Skeletal muscle cell (primary cell): ENCODE data around the gene LSMEM2.
"Not testable (repeated sequence)": the region's sequence is repeated elsewhere in the genome, so short reads cannot be mapped to it uniquely, and the experiment has no call there.

Source experiments
- DNase-seq: peaks from one replicate; pipeline ENCODE4 v3.0.0-alpha.2; 2010; ENCODE audit warnings: low read depth
- H3K4me3 ChIP-seq: 2 replicates; pipeline ENCODE4 v1.5.1; 2011; ENCODE audit warnings: low read depth, mild to moderate bottlenecking, control low read depth, low read length, moderate library complexity

LSMEM2 gene

GRCh38 chr3:50244813-50245212, 34.1 kb upstream of the LSMEM2 start:
- not testable (repeated sequence) for H3K4me3 ChIP-seq, DNase-seq

GRCh38 chr3:50245251-50245745, 33.6 kb upstream of the LSMEM2 start:
- H3K4me3 ChIP-seq, result no peak overlapping the region

GRCh38 chr3:50245831-50246516, 32.9 kb upstream of the LSMEM2 start:
- peak overlapping the region; percentile 31 for H3K4me3 ChIP-seq
- DNase-seq, result no peak

More at GRCh38 chr3:50245251-50245745, 33.6 kb upstream of the LSMEM2 start:
- DNase-seq, result no peak

GRCh38 chr3:50246517-50246954, 32.4 kb upstream of the LSMEM2 start:
- peak; percentile 91 for DNase-seq
- H3K4me3 ChIP-seq, result no peak overlapping the region

- no peak overlapping the region for H3K4me3 ChIP-seq
- DNase-seq, result no peak
Measured at GRCh38 chr3:50248387-50248786, 30.5 kb upstream of the LSMEM2 start.

GRCh38 chr3:50249457-50249856, 29.4 kb upstream of the LSMEM2 start:
- H3K4me3 ChIP-seq, result no peak overlapping the region
- no peak for DNase-seq

- no peak for DNase-seq
- H3K4me3 ChIP-seq, result no peak overlapping the region
Measured at GRCh38 chr3:50250514-50250913, 28.4 kb upstream of the LSMEM2 start.

- no peak overlapping the region for H3K4me3 ChIP-seq
- no peak for DNase-seq
Measured at GRCh38 chr3:50251220-50251619, 27.7 kb upstream of the LSMEM2 start.

GRCh38 chr3:50254577-50255250, 24.2 kb upstream of the LSMEM2 start:
- DNase-seq, result no peak

GRCh38 chr3:50255251-50255615, 23.7 kb upstream of the LSMEM2 start:
- no peak for DNase-seq
- no peak overlapping the region for H3K4me3 ChIP-seq

More at GRCh38 chr3:50254577-50255250, 24.2 kb upstream of the LSMEM2 start:
- H3K4me3 ChIP-seq, result no peak overlapping the region

- DNase-seq, result no peak
Measured at GRCh38 chr3:50256978-50257890, 21.7 kb upstream of the LSMEM2 start.

GRCh38 chr3:50258029-50258680, 20.7 kb upstream of the LSMEM2 start:
- H3K4me3 ChIP-seq, result no peak overlapping the region
- no peak for DNase-seq

More at GRCh38 chr3:50256978-50257890, 21.7 kb upstream of the LSMEM2 start:
- no peak overlapping the region for H3K4me3 ChIP-seq

GRCh38 chr3:50258979-50259378, 19.9 kb upstream of the LSMEM2 start:
- no peak overlapping the region for H3K4me3 ChIP-seq
- DNase-seq, result no peak

GRCh38 chr3:50259432-50260026, 19.4 kb upstream of the LSMEM2 start:
- DNase-seq, result no peak
- no peak overlapping the region for H3K4me3 ChIP-seq

GRCh38 chr3:50260027-50260941, 18.6 kb upstream of the LSMEM2 start:
- peak; percentile 49 for DNase-seq
- peak overlapping the region; percentile 57 for H3K4me3 ChIP-seq

GRCh38 chr3:50260942-50261441, 17.9 kb upstream of the LSMEM2 start:
- DNase-seq, result no peak
- H3K4me3 ChIP-seq, result peak overlapping the region; percentile 57

GRCh38 chr3:50261505-50261904, 17.4 kb upstream of the LSMEM2 start:
- no peak overlapping the region for H3K4me3 ChIP-seq
- DNase-seq, result no peak

GRCh38 chr3:50262200-50262599, 16.7 kb upstream of the LSMEM2 start:
- DNase-seq, H3K4me3 ChIP-seq: not testable (repeated sequence)
